Adipocyte (in vitro differentiated cells): Measurements from ENCODE around the gene ATRN.
"Not testable (repeated sequence)": the region's sequence is repeated elsewhere in the genome, so short reads cannot be mapped to it uniquely, and the experiment has no call there.

Experiments
- DNase-seq: peaks from one replicate; pipeline ENCODE4 v3.0.0-alpha.2; 2015; ENCODE audit warnings: low read depth
- H3K27me3 ChIP-seq: replicated peaks from 2 replicates; pipeline ENCODE4 v1.7.0; 2013; ENCODE audit warnings: mild to moderate bottlenecking, low read length, moderate library complexity; ENCODE audit not compliant: control insufficient read depth, insufficient read depth
- H3K36me3 ChIP-seq: 2 replicates; pipeline ENCODE4 v1.7.0; 2013; ENCODE audit warnings: low read length, mild to moderate bottlenecking, moderate library complexity; ENCODE audit not compliant: control insufficient read depth, insufficient read depth, severe bottlenecking
- H3K4me1 ChIP-seq: 2 replicates; pipeline ENCODE4 v1.7.0; 2013; ENCODE audit warnings: mild to moderate bottlenecking, low read length, moderate library complexity; ENCODE audit not compliant: control insufficient read depth, insufficient read depth
- H3K4me3 ChIP-seq: 2 replicates; pipeline ENCODE4 v1.7.0; 2013; ENCODE audit warnings: mild to moderate bottlenecking, low read length, moderate library complexity
- H3K9ac ChIP-seq: 2 replicates; pipeline ENCODE4 v1.7.0; 2013; ENCODE audit warnings: mild to moderate bottlenecking, low read length, moderate library complexity
- H3K9me3 ChIP-seq: 2 replicates; pipeline ENCODE4 v1.7.0; 2013; ENCODE audit warnings: mild to moderate bottlenecking, low read length, moderate library complexity; ENCODE audit not compliant: control insufficient read depth

Gene ATRN

DNA sequence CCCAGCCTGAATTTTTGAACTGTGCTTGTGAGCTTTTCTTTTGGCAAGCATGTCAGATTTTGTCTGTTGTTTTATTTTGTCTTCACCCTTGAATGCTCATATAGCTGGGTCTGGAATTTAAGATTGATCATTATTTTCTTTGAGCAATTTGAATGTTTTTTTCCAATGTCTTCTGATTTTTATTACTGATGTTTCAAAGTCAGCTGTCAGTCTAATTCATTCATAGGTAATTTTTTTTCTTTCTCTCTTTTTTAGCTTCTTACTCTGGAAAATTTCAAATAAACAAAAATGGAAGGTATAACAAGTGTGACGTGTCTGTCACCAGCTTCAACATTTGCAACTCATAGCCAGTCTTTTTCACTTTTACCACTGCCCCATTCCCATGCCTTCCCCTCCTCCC is 15.1 kb downstream of the ATRN start:
- Histone ChIP-seq H3K27me3 (no peaks in the 10 kb centered on the region), H3K9ac (no peak overlapping the region), H3K36me3 (peaks cover 6% of the 10 kb centered on the region), H3K4me1 (peaks cover 5% of the 10 kb centered on the region), H3K4me3 (no peak overlapping the region), H3K9me3 (peaks cover 15% of the 10 kb centered on the region)
- DNase-seq = no peak

- DNase-seq = no peak
- Histone ChIP-seq H3K27me3 (no peaks in the 10 kb centered on the region), H3K4me1 (peaks cover 5% of the 10 kb centered on the region), H3K4me3 (no peak overlapping the region), H3K36me3 (peaks cover 6% of the 10 kb centered on the region), H3K9ac (no peak overlapping the region), H3K9me3 (peaks cover 15% of the 10 kb centered on the region)
These were observed 16.0 kb downstream of the ATRN start for GRCh38 chr20:3486850-3487249.

DNA sequence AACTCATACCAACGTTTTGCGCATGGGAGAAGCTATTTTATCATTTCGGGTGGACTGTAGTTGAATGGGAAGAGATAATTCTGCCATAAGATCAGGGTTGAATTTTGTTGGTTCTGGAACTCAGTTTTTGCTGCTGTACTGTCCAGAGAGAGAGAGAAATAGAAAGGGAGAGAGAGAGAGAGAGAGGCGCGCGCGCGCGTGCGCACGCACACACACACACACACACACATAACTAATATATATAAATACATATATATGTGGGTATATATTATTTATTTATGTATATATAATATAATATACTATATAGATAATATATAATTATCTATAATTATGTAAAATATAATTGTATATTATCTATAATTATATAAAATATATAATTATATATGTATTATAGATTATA is 21.9 kb downstream of the ATRN start:
- no peak for DNase-seq
- peaks cover 6% of the 10 kb centered on the region for H3K36me3 ChIP-seq
- H3K9me3 ChIP-seq = peaks cover 14% of the 10 kb centered on the region

GRCh38 chr20:3494218-3494617 is 23.4 kb downstream of the ATRN start:
- Histone ChIP-seq H3K9me3 (peaks cover 14% of the 10 kb centered on the region), H3K4me1 (peaks cover 8% of the 10 kb centered on the region), H3K4me3 (no peak overlapping the region), H3K27me3 (no peaks in the 10 kb centered on the region), H3K36me3 (peaks cover 6% of the 10 kb centered on the region), H3K9ac (no peak overlapping the region)
- DNase-seq = no peak

More for the DNA sequence above, 21.9 kb downstream of the ATRN start:
- Histone ChIP-seq H3K9ac (no peak overlapping the region), H3K4me1 (peaks cover 8% of the 10 kb centered on the region), H3K27me3 (no peaks in the 10 kb centered on the region), H3K4me3 (no peak overlapping the region)

DNA sequence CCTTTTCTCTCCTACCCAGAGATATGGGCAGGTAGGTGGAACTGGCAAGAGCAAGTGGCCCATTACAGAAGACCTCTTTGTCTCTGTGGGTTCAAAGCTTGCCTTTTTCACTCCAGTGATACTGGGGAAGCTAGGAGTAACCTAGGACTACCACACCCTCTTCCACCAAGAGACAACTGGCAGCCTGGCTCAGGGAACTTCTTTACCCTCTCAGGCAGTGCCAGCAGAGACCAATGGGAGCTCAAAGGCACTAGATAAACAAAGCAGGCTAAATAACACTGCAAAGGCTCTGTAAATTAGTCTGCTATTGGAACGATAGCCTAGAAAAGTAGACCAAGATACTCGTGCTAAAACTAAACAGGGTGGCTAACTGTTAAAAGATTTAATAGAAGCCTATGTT is 32.1 kb downstream of the ATRN start:
- no peak overlapping the region for H3K9ac ChIP-seq
- H3K27me3 ChIP-seq = no peaks in the 10 kb centered on the region
- no peak for DNase-seq
- H3K4me3 ChIP-seq = no peak overlapping the region
- no peaks in the 10 kb centered on the region for H3K9me3 ChIP-seq
- H3K36me3 ChIP-seq = no peaks in the 10 kb centered on the region
- H3K4me1 ChIP-seq = no peaks in the 10 kb centered on the region

- H3K36me3 ChIP-seq = no peaks in the 10 kb centered on the region
- DNase-seq = no peak
- H3K4me1 ChIP-seq = peaks cover 5% of the 10 kb centered on the region
- no peak overlapping the region for H3K4me3 ChIP-seq
- H3K9ac ChIP-seq = no peak overlapping the region
- H3K9me3 ChIP-seq = no peaks in the 10 kb centered on the region
- no peaks in the 10 kb centered on the region for H3K27me3 ChIP-seq
These were observed 34.3 kb downstream of the ATRN start for GRCh38 chr20:3505148-3505547.

DNA sequence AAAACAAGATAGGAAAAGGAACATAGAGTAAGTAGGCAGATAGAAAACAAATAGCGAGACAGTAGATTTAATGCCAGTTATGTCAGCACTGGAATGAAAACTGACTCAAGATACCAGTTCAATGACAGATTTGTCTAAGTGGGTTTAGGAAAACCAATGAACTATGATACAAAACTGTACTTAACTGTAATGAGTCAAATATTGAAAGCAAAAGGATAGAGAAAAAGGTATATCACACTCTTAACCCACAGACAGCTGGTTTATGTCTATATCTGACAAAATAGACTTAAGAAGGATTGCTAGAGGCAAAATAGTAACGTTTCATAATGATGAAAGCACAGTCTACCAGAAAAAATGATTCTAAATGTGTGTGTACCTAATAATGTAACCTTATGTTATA is 38.2 kb downstream of the ATRN start:
- Histone ChIP-seq H3K27me3 (no peaks in the 10 kb centered on the region), H3K36me3 (no peaks in the 10 kb centered on the region), H3K4me3 (no peak overlapping the region), H3K4me1 (peaks cover 7% of the 10 kb centered on the region), H3K9me3 (no peaks in the 10 kb centered on the region), H3K9ac (no peak overlapping the region)
- DNase-seq = no peak

DNA sequence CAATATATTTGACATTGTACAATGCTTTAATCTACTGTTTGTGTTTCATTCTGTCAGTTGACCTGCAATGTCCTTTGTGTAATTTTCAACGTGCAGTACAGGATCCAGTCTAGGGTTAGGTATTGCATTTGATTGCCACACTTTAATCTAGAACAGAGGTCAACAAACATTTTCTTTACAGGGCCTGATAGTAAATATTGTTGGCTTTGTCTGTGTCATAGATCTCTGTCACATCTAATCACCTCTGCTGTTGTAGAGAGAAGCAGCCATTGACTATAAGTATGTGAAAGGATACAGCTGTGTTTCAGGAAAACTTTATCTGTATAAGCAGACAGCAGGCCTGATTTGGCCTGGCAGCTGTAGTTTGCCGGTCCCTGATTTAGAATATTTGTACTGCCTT is 39.3 kb downstream of the ATRN start:
- H3K9ac ChIP-seq = no peak overlapping the region
- H3K27me3 ChIP-seq = no peaks in the 10 kb centered on the region
- H3K4me1 ChIP-seq = peaks cover 7% of the 10 kb centered on the region
- H3K9me3 ChIP-seq = no peaks in the 10 kb centered on the region
- H3K36me3 ChIP-seq = no peaks in the 10 kb centered on the region
- peak; percentile 24 for DNase-seq
- no peak overlapping the region for H3K4me3 ChIP-seq

DNA sequence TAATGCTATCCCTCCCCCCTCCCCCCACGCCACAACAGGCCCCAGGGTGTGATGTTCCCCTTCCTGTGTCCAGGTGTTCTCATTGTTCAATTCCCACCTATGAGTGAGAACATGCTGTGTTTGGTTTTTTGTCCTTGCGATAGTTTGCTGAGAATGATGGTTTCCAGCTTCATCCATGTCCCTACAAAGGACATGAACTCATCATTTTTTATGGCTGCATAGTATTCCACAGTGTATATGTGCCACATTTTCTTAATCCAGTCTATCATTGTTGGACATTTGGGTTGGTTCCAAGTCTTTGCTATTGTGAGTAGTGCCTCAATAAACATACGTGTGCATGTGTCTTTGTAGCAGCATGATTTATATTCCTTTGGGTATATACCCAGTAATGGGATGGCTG is 41.4 kb downstream of the ATRN start:
- H3K9me3 ChIP-seq, H3K36me3 ChIP-seq, H3K9ac ChIP-seq, H3K4me1 ChIP-seq, H3K27me3 ChIP-seq, H3K4me3 ChIP-seq, DNase-seq: not testable (repeated sequence)

DNA sequence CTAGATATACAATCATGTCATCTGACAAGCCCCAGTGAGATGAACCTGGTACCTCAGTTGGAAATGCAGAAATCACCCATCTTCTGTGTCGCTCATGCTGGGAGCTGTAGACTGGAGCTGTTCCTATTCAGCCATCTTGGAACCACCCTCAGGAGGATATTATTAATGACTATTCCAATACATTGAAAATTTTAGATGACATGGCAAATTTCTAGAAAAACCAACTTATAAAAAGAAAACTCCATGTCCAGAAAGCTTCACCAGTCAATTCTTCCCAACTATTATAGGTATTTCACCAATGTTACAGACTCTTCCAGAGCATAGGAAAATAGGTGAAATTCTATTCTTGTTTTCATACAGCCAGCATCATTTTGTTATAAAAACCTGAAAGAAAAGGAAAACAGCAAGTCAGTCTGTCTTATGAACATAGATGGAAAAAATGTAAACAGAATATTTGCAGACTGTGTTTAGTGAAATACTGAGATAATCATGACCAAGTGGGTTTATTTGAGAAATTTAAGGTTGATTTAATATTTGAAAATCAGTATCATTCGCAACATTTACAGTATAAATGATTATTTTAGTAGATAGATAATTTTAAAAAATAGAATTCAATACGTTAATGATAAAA is 43.3 kb downstream of the ATRN start:
- Histone ChIP-seq H3K36me3 (no peaks in the 10 kb centered on the region), H3K9me3 (no peaks in the 10 kb centered on the region), H3K4me3 (no peak overlapping the region), H3K9ac (no peak overlapping the region), H3K27me3 (no peaks in the 10 kb centered on the region), H3K4me1 (peaks cover 7% of the 10 kb centered on the region)
- peak; percentile 9 for DNase-seq

DNA sequence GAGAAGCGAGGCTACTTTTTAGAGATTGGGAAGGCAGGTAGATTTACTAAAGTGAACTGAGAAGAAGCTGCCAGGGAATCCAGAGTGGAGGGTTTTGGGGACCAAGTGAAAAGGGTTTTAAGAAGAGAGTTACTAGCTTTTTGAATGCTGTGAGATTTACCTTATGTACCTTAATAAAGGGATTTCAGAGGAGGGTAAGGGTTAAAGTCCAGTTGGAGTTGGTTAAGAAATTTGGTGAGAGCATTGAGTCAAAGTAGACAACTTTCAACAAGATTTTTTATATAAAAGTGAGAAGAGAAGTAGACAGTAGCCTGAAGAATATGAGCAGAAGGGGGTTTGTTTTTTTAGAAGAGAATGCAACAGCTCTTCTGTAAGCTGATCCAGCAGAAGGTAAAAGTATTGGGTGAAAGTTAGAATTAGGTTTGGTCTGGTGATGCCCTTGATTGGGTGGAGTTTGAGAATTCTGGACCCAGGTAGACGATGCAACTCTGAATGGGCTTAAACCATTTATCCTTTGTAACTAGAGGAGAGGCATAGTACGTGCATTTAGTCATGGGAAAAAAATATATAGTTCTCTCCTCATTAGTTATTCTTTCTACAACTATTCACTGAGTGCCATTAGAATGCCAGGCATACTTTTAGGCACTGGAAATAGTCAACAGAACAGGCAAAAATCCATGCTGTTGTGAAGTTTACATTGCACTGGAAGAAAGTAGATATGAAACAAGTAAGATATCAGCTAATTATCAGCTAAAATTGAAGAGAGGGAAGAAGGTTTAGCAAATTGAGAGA is 44.8 kb downstream of the ATRN start:
- Histone ChIP-seq H3K9ac (no peak overlapping the region), H3K4me1 (no peaks in the 10 kb centered on the region), H3K27me3 (no peaks in the 10 kb centered on the region), H3K4me3 (no peak overlapping the region), H3K9me3 (no peaks in the 10 kb centered on the region), H3K36me3 (no peaks in the 10 kb centered on the region)
- DNase-seq = peak; percentile 29
